A549 (cell line): Measurements from ENCODE around the gene AUTS2. TPM values are rescaled to one million over a fixed set of nuclear protein-coding genes. Genes with fewer than 3 reads are reported as not detected.

ENCODE experiments used
- ATAC-seq, 2 experiments: fragments of 200-7000 bp in 1 of 2; fragments of >200 bp in 1 of 2; cut with Nextera tagmentation in 1 of 2; cut with Tn5 transposase in 1 of 2; 3 replicates each; pipeline versions ENCODE4 v1.8.0 to v1.9.1; 2018 to 2020; ENCODE audit warnings: mild to moderate bottlenecking in 1 of 2, moderate library complexity in 1 of 2
- CTCF ChIA-PET: fragments of 300-600 bp; sonication (Branson Sonifier 250); formaldehyde crosslinking; extraction: SDS; loops from one replicate; lab custom pipeline; 2021; ENCODE audit warnings: antibody characterized with exemption, inconsistent platforms; lab: Yijun Ruan, JAX
- POLR2A ChIA-PET: fragments of 350-600 bp; formaldehyde crosslinking; extraction: SDS; loops from one replicate; lab custom pipeline; 2021; ENCODE audit warnings: antibody characterized with exemption, inconsistent platforms; lab: Yijun Ruan, JAX
- DNase-seq, 2 experiments: peaks; one replicate each; pipeline versions ENCODE4 v3.0.0 to v3.0.0-alpha.2; 2011 to 2016; ENCODE audit warnings: low read depth in 1 of 2, low spot score in 1 of 2
- FAIRE-seq: peaks from 2 replicates; lab custom pipeline; 2011; peaks lifted over from hg19 to GRCh38; lab: Jason Lieb, UNC
- H3K27ac ChIP-seq, 2 experiments: fragments of >200 bp; sonication (Bioruptor Twin); formaldehyde crosslinking; 3 replicates each; pipeline ENCODE4 v1.5.1; 2016 to 2017
- H3K4me1 ChIP-seq: fragments of >200 bp; sonication (Bioruptor Twin); formaldehyde crosslinking; 3 replicates; pipeline ENCODE4 v1.6.1; 2016
- H3K4me2 ChIP-seq: fragments of >200 bp; sonication (Bioruptor Twin); formaldehyde crosslinking; 3 replicates; pipeline ENCODE4 v1.6.1; 2016
- H3K4me3 ChIP-seq: fragments of >200 bp; sonication (Bioruptor Twin); formaldehyde crosslinking; 3 replicates; pipeline ENCODE4 v1.5.1; 2016
- H3K9me3 ChIP-seq: fragments of >200 bp; sonication (Bioruptor Twin); formaldehyde crosslinking; 3 replicates; pipeline ENCODE4 v1.6.1; 2016
- ATOH8 ChIP-seq: fragments of 250-450 bp; sonication (Bioruptor Pico); IDR thresholded peaks from 2 replicates; pipeline ENCODE4 v1.5.0; 2020; ENCODE audit warnings: low read depth, mild to moderate bottlenecking, moderate library complexity
- BHLHE40 ChIP-seq: IDR thresholded peaks from 2 replicates; pipeline ENCODE4 v1.6.1; 2012; ENCODE audit warnings: low read depth, low read length, inconsistent platforms
- CBX2 ChIP-seq: fragments of 200-600 bp; sonication (generic); IDR thresholded peaks from 2 replicates; pipeline ENCODE4 v1.6.1; 2016; ENCODE audit warnings: low read depth, mild to moderate bottlenecking, borderline replicate concordance
- CHD2 ChIP-seq: fragments of 150-350 bp; IDR thresholded peaks from 2 replicates; pipeline ENCODE4 v1.6.1; 2014; ENCODE audit warnings: low read length; ENCODE audit not compliant: partially characterized antibody
- CHD4 ChIP-seq: fragments of 200-600 bp; sonication (generic); IDR thresholded peaks from 2 replicates; pipeline ENCODE4 v1.6.1; 2016; ENCODE audit warnings: antibody characterized with exemption, mild to moderate bottlenecking, borderline replicate concordance
- E2F6 ChIP-seq: IDR thresholded peaks from 2 replicates; pipeline ENCODE4 v1.6.1; 2012; ENCODE audit warnings: low read depth, borderline replicate concordance
- EHF ChIP-seq: fragments of 250-450 bp; sonication (Bioruptor Pico); IDR thresholded peaks from 2 replicates; pipeline ENCODE4 v1.5.0; 2020; ENCODE audit warnings: mild to moderate bottlenecking
- FOSL2 ChIP-seq, 2 experiments: fragments of 450-650 bp in 1 of 2; fragments of >200 bp in 1 of 2; sonication (Bioruptor Twin) in 1 of 2; formaldehyde crosslinking; IDR thresholded peaks; 2 replicates each; pipeline versions ENCODE4 v1.5.0 to v1.6.1; 2016 to 2020; ENCODE audit warnings: mild to moderate bottlenecking in 1 of 2, moderate library complexity in 1 of 2
- HOXA7 ChIP-seq: fragments of 250-450 bp; sonication (Bioruptor Pico); IDR thresholded peaks from 2 replicates; pipeline ENCODE4 v1.5.0; 2020; ENCODE audit warnings: mild to moderate bottlenecking, moderate library complexity
- HOXB13 ChIP-seq: fragments of 250-450 bp; sonication (Bioruptor Pico); IDR thresholded peaks from 2 replicates; pipeline ENCODE4 v1.5.0; 2020; ENCODE audit warnings: low read depth, mild to moderate bottlenecking, moderate library complexity
- HOXB5 ChIP-seq: fragments of 250-450 bp; sonication (Bioruptor Pico); IDR thresholded peaks from 2 replicates; pipeline ENCODE4 v1.5.0; 2020; ENCODE audit warnings: mild to moderate bottlenecking, moderate library complexity
- JUNB ChIP-seq: fragments of >200 bp; sonication (Bioruptor Twin); formaldehyde crosslinking; IDR thresholded peaks from 2 replicates; pipeline ENCODE4 v1.6.1; 2016
- KDM5A ChIP-seq: fragments of 200-600 bp; sonication (generic); IDR thresholded peaks from 2 replicates; pipeline ENCODE4 v1.6.1; 2016; ENCODE audit warnings: antibody characterized with exemption, mild to moderate bottlenecking
- MAFK ChIP-seq: fragments of 450-650 bp; IDR thresholded peaks from 2 replicates; pipeline ENCODE4 v1.6.1; 2014; ENCODE audit not compliant: partially characterized antibody
- MAX ChIP-seq: IDR thresholded peaks from 2 replicates; pipeline ENCODE4 v1.6.1; 2012
- MAZ ChIP-seq: fragments of 150-350 bp; IDR thresholded peaks from 2 replicates; pipeline ENCODE4 v1.6.1; 2014; ENCODE audit warnings: antibody characterized with exemption, low read depth, low read length, borderline replicate concordance
- NFE2L2 ChIP-seq: fragments of 150-350 bp; conservative IDR thresholded peaks from 2 replicates; pipeline ENCODE4 v1.6.1; 2014; ENCODE audit warnings: low read length
- NPAS2 ChIP-seq: fragments of 250-450 bp; sonication (Bioruptor Pico); IDR thresholded peaks from 2 replicates; pipeline ENCODE4 v1.8.0; 2022; ENCODE audit warnings: mild to moderate bottlenecking, moderate library complexity, borderline replicate concordance
- REST ChIP-seq: fragments of 200-600 bp; sonication (generic); IDR thresholded peaks from 2 replicates; pipeline ENCODE4 v1.6.1; 2016; ENCODE audit warnings: antibody characterized with exemption, mild to moderate bottlenecking, moderate library complexity
- RNF2 ChIP-seq: fragments of 200-600 bp; sonication (generic); IDR thresholded peaks from 2 replicates; pipeline ENCODE4 v1.6.1; 2016; ENCODE audit warnings: low read depth, mild to moderate bottlenecking, antibody characterized with exemption, moderate library complexity, borderline replicate concordance
- TFCP2L1 ChIP-seq: fragments of 250-450 bp; sonication (Bioruptor Pico); IDR thresholded peaks from 2 replicates; pipeline ENCODE4 v1.5.0; 2021; ENCODE audit warnings: mild to moderate bottlenecking
- TP53 ChIP-seq: fragments of 250-450 bp; sonication (Bioruptor Pico); IDR thresholded peaks from 2 replicates; pipeline ENCODE4 v1.5.0; 2021; ENCODE audit warnings: mild to moderate bottlenecking, moderate library complexity
- ZC3H11A ChIP-seq: fragments of 450-650 bp; IDR thresholded peaks from 2 replicates; pipeline ENCODE4 v1.6.1; 2014; ENCODE audit warnings: antibody characterized with exemption, mild to moderate bottlenecking
- ZNF302 ChIP-seq: fragments of 250-450 bp; sonication (Bioruptor Pico); IDR thresholded peaks from 2 replicates; pipeline ENCODE4 v1.9.0; 2021; ENCODE audit warnings: inconsistent platforms, mild to moderate bottlenecking, moderate library complexity
- ZSCAN20 ChIP-seq: fragments of 250-450 bp; sonication (Bioruptor Pico); IDR thresholded peaks from 2 replicates; pipeline ENCODE4 v1.8.0; 2022; ENCODE audit warnings: mild to moderate bottlenecking, moderate library complexity
- WGBS: methylation state at CpG from one replicate; pipeline ENCODE4 v1.1.6; 2017; ENCODE audit errors: missing lambda C conversion rate; 5-methylcytosine and 5-hydroxymethylcytosine counted together
- polyA plus RNA-seq, 4 experiments: library from polyadenylated mRNA; depleted of rRNA in 3 of 4; stranded (reverse); fragments of >200 nt; fragmentation: RNase III in 1 of 4; extraction: RNeasy Plus Mini Kit Qiagen cat#74134 plus additional on column Dnase treatment in 1 of 4; gene quantifications; 2 replicates in 3 of 4; 3 replicates in 1 of 4; pipeline ENCODE4 v1.2.3, GENCODE V29; 2011 to 2017

The AUTS2 gene
- polyA plus RNA-seq, 2 of the 4 experiments (the other 2 are of a cell fraction) = 1.6 to 3.6 TPM

GRCh38 chr7:70756789-70757188, 1158.5 kb downstream of the AUTS2 start:
- no peak for DNase-seq
- WGBS = 57% methylated on average over 8 of the region's 8 CpGs

GRCh38 chr7:70758646-70759045, 1160.4 kb downstream of the AUTS2 start:
- no peaks in the 10 kb centered on the region for H3K9me3 ChIP-seq
- ChIA-PET POLR2A (no interaction called here), CTCF (no interaction called here)
- TF ChIP-seq ZNF302 = no peak
- TF ChIP-seq HOXB13 = no peak
- TF ChIP-seq NFE2L2 = no peak
- TF ChIP-seq E2F6 = no peak
- TF ChIP-seq CHD2 = no peak
- no peak for TF ChIP-seq FOSL2 (IDR thresholded peaks at IDR 0.05)
- TF ChIP-seq FOSL2 (CRISPR knock-in tag; IDR thresholded peaks at IDR 0.05) = no peak
- no peak for TF ChIP-seq REST
- no peak overlapping the region for H3K27ac ChIP-seq
- H3K4me1 ChIP-seq = no peaks in the 10 kb centered on the region
- FAIRE-seq (no peak), ATAC-seq (no peak), DNase-seq (no peak)
- H3K4me3 ChIP-seq = no peak overlapping the region
- no peak overlapping the region for H3K4me2 ChIP-seq
- WGBS = 25% methylated on average over 5 of the region's 5 CpGs

More at GRCh38 chr7:70756789-70757188, 1158.5 kb downstream of the AUTS2 start:
- FAIRE-seq (no peak), ATAC-seq (no peak)
- no peak overlapping the region for H3K4me3 ChIP-seq
- TF ChIP-seq BHLHE40 (no peak), TFCP2L1 (CRISPR knock-in tag) (no peak), ZC3H11A (no peak), NFE2L2 (no peak), MAX (no peak), HOXA7 (CRISPR knock-in tag) (no peak), CHD2 (no peak), CBX2 (no peak), HOXB5 (CRISPR knock-in tag) (no peak), ZSCAN20 (CRISPR knock-in tag) (no peak), EHF (CRISPR knock-in tag) (no peak)
- no peaks in the 10 kb centered on the region for H3K4me1 ChIP-seq
- ChIA-PET POLR2A (no interaction called here), CTCF (no interaction called here)
- no peak overlapping the region for H3K27ac ChIP-seq
- no peaks in the 10 kb centered on the region for H3K9me3 ChIP-seq
- no peak overlapping the region for H3K4me2 ChIP-seq

GRCh38 chr7:70759674-70760073, 1161.4 kb downstream of the AUTS2 start:
- no peak for DNase-seq
- WGBS = 39% methylated on average over 6 of the region's 6 CpGs
- H3K27ac ChIP-seq = no peak overlapping the region
- CTCF ChIA-PET = no interaction called here
- no peak overlapping the region for H3K4me3 ChIP-seq
- H3K4me1 ChIP-seq = no peaks in the 10 kb centered on the region
- no peak for FAIRE-seq
- POLR2A ChIA-PET = no interaction called here
- TF ChIP-seq CHD2 (no peak), ATOH8 (no peak), HOXB13 (no peak), KDM5A (no peak), TFCP2L1 (CRISPR knock-in tag) (no peak), HOXB5 (CRISPR knock-in tag) (no peak), JUNB (no peak), NPAS2 (CRISPR knock-in tag) (no peak), RNF2 (no peak), MAZ (no peak), CHD4 (no peak), TP53 (no peak), MAFK (no peak)
- TF ChIP-seq, all 56 proteins: peak for 0
- ATAC-seq = no peak
- Histone ChIP-seq H3K9me3 (no peaks in the 10 kb centered on the region), H3K4me2 (no peak overlapping the region)
